Esophagus muscularis mucosa (tissue), 4 donors: Measurements from ENCODE around the gene PDLIM5. TPM values are rescaled to one million over a fixed set of nuclear protein-coding genes. Genes with fewer than 3 reads are reported as not detected.
A peak's percentile ranks its signal among the peaks of the same experiment; 100 is the strongest.

Experiments
- DNase-seq: peaks from one replicate; pipeline ENCODE4 v3.0.0-alpha.2; 2017; ENCODE audit errors: extremely low spot score
- H3K27ac ChIP-seq, 4 donors: fragments of 200-600 bp; sonication (generic); replicated peaks in 1 of 4; 1 replicate in 3 of 4; 2 replicates in 1 of 4; pipeline ENCODE4 v1.5.1; 2016 to 2019; ENCODE audit warnings: mild to moderate bottlenecking in 1 of 4
- H3K27me3 ChIP-seq, 4 donors: fragments of 200-600 bp; sonication (generic); one replicate each; pipeline versions ENCODE4 v1.5.1 to v1.6.0; 2016 to 2019
- H3K36me3 ChIP-seq, 4 donors: fragments of 200-600 bp; sonication (generic); one replicate each; pipeline ENCODE4 v1.5.1; 2016 to 2019
- H3K4me1 ChIP-seq, 4 donors: fragments of 200-600 bp; sonication (generic); one replicate each; pipeline ENCODE4 v1.5.1; 2016 to 2019
- H3K4me3 ChIP-seq, 4 donors: fragments of 200-600 bp; sonication (generic); 1 replicate in 2 of 4; 2 replicates in 2 of 4; pipeline ENCODE4 v1.5.1; 2016 to 2019; ENCODE audit warnings: mild to moderate bottlenecking in 4 of 4, moderate library complexity in 1 of 4
- H3K9me3 ChIP-seq, 4 donors: fragments of 200-600 bp; sonication (generic); 1 replicate in 3 of 4; 2 replicates in 1 of 4; pipeline ENCODE4 v1.5.1; 2016 to 2019
- CTCF ChIP-seq, 3 experiments: fragments of 200-600 bp in 2 of 3; fragments of 450-650 bp in 1 of 3; sonication (generic) in 2 of 3; IDR thresholded peaks; one replicate each; pipeline ENCODE4 v1.5.1; 2017 to 2019; ENCODE audit warnings: antibody characterized with exemption in 3 of 3, mild to moderate bottlenecking in 2 of 3, moderate library complexity in 1 of 3
- EP300 ChIP-seq: sonication (generic); formaldehyde crosslinking; IDR thresholded peaks from one replicate; pipeline ENCODE4 v1.6.1; 2017; ENCODE audit warnings: antibody characterized with exemption
- POLR2A ChIP-seq: fragments of 450-650 bp; IDR thresholded peaks from one replicate; pipeline ENCODE4 v1.6.1; 2017; ENCODE audit warnings: antibody characterized with exemption, moderate library complexity, mild to moderate bottlenecking, low read depth
- POLR2AphosphoS5 ChIP-seq, 2 donors: sonication (generic); formaldehyde crosslinking; IDR thresholded peaks; one replicate each; pipeline ENCODE4 v1.6.1; 2017; ENCODE audit warnings: antibody characterized with exemption in 2 of 2
- WGBS: methylation state at CpG from one replicate; pipeline ENCODE4 v1.1.5; 2018; 5-methylcytosine and 5-hydroxymethylcytosine counted together
- intact Hi-C: fragments of 100-400 bp; cut with DNase I; formaldehyde crosslinking; loops from one replicate; pipeline ENCODE4 v1.15.1; 2023
- total RNA-seq, 4 donors: library from RNA; depleted of rRNA; stranded (reverse); fragments of >200 nt; gene quantifications; one replicate each; pipeline versions ENCODE4 v1.1.0 to v1.2.1, GENCODE V29; 2016

Gene PDLIM5
- total RNA-seq, 4 donors from 2014 or later: 138 to 160 (median 146) TPM

GRCh38 chr4:94530073-94530472, 78.3 kb downstream of the PDLIM5 start:
- Histone ChIP-seq H3K27ac (no peak overlapping the region), H3K36me3 (peaks cover 0 to 5% (median 0%) of the 10 kb centered on the region in 4 donors), H3K27me3 (no peaks in the 10 kb centered on the region), H3K9me3 (no peaks in the 10 kb centered on the region), H3K4me3 (no peak overlapping the region), H3K4me1 (peaks cover 43 to 81% (median 64%) of the 10 kb centered on the region in 4 donors)
- intact Hi-C loops: no loop called here
- TF ChIP-seq POLR2A: no peak
- no peak for TF ChIP-seq POLR2AphosphoS5 (IDR thresholded peaks at IDR 0.05)
- TF ChIP-seq EP300: no peak
- no peak for TF ChIP-seq CTCF (IDR thresholded peaks at IDR 0.05)
- no peak for DNase-seq

DNA sequence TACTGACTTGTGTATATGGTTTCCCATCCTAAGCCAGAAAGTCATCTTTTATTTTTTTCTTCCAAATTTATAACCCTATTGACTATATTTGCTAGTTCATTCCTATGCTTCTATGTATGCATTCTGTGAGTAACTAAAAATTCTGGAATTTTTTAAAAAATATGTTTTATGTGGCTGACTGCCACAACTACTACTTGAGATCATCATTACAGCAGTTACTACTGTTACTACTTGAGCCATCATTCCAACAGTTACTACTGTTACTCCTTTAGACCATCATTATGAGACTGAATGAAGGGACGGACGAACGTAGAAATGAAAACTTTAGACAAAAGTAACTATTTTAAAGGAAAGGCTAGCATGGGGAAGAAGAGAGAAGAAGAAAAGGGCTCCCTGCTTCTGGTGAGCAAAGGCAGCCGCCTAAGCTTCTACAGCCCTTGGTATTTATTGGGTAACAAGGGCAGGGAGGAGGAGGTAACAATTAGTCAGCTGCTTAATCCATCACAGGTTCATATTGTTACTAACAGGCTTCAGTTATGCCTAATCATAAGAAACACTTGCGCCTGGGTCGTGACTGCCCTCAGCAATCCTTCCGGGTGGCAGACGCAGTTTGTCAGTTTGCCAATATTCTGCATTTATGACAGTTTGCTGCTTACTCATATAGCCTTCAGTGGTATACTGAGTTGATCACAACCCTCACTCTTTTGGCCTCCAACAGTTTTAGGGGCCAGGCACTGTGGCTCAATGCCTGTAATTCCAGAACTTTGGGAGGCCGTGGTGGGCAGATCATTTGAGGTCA, 80.4 kb downstream of the PDLIM5 start:
- 92% methylated on average over 9 of the region's 9 CpGs for WGBS
- no peaks in the 10 kb centered on the region for H3K27me3 ChIP-seq
- peaks cover 0 to 3% (median 0%) of the 10 kb centered on the region in 4 donors for H3K36me3 ChIP-seq
- no peak overlapping the region for H3K4me3 ChIP-seq
- no peak for DNase-seq
- peaks cover 43 to 81% (median 66%) of the 10 kb centered on the region in 4 donors for H3K4me1 ChIP-seq
- TF ChIP-seq EP300: no peak
- no peak for TF ChIP-seq CTCF (IDR thresholded peaks at IDR 0.05)
- no peak for TF ChIP-seq POLR2A
- TF ChIP-seq POLR2AphosphoS5 (IDR thresholded peaks at IDR 0.05): no peak
- H3K9me3 ChIP-seq: no peaks in the 10 kb centered on the region
- H3K27ac ChIP-seq: no peak overlapping the region
- intact Hi-C loops: no loop called here

- Histone ChIP-seq H3K4me1 (peaks cover 56 to 84% (median 71%) of the 10 kb centered on the region in 4 donors), H3K4me3 (no peak overlapping the region), H3K9me3 (no peaks in the 10 kb centered on the region), H3K27ac (no peak overlapping the region), H3K36me3 (no peaks in the 10 kb centered on the region), H3K27me3 (no peaks in the 10 kb centered on the region)
- intact Hi-C loops: no loop called here
- no peak for DNase-seq
- 70% methylated on average over 4 of the region's 4 CpGs for WGBS
- no peak for TF ChIP-seq POLR2A
- no peak for TF ChIP-seq EP300
These were observed 81.9 kb downstream of the PDLIM5 start for GRCh38 chr4:94533405-94534223.

DNA sequence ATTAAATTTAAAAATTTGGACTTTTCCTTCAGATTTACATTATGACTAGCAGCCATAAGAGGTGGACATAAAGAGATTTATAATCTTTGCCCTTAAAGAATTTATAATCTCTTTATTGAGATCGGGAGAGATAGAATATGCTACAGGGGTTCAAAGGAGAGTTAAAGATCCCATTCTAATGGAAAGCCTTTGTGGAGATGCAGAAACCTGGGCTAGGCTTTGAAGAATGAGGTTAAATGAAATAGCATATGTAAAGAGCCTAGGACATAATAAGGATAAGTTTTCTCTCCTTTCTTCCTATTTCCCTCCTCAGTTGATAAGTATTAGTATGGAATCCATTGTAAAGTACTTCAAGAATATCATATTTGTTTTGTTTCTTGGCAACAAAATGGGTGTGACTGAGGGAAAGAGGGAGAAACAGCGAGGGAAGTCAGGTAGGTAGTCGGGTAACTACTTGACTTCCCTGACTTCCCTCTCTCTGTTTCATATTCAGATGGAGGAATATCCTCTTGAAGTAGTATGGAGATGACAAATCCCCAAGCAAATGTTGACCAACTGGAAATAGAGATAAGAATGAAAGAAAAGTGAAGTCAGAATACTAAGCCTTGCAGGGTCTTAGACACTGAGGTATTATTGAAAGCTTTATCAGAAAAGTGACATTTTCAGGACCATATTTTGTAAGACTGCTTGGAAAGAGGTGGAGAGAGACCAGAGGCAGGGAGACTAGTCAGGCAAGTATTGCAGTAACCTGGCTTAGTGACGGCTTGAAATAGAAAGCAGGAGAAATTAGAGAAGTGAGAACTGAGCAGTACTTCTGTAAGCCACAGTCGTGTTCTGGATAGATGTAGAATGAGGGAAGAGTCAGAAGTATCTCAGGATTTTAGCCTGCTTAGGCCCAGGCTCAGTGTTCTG, 82.9 kb downstream of the PDLIM5 start:
- Histone ChIP-seq H3K27me3 (no peaks in the 10 kb centered on the region), H3K27ac (peak overlapping the region in 3 of 4 donors; percentile 2 to 36 (median 6)), H3K9me3 (no peaks in the 10 kb centered on the region), H3K4me1 (peaks cover 56 to 84% (median 67%) of the 10 kb centered on the region in 4 donors), H3K4me3 (no peak overlapping the region), H3K36me3 (no peaks in the 10 kb centered on the region)
- TF ChIP-seq POLR2AphosphoS5 (IDR thresholded peaks at IDR 0.05): no peak
- TF ChIP-seq POLR2A: no peak
- TF ChIP-seq EP300: no peak
- no peak for TF ChIP-seq CTCF (IDR thresholded peaks at IDR 0.05)
- intact Hi-C loops: no loop called here
- WGBS: 58% methylated on average over 5 of the region's 5 CpGs
- DNase-seq: no peak
